AG08395 (cell line): ENCODE data around the gene EFCAB5.
"Not testable (repeated sequence)": the region's sequence is repeated elsewhere in the genome, so short reads cannot be mapped to it uniquely, and the experiment has no call there.

Experiments
- DNase-seq: peaks from one replicate; pipeline ENCODE4 v3.0.0; 2012; ENCODE audit warnings: mixed read lengths, low spot score

Gene EFCAB5

DNA sequence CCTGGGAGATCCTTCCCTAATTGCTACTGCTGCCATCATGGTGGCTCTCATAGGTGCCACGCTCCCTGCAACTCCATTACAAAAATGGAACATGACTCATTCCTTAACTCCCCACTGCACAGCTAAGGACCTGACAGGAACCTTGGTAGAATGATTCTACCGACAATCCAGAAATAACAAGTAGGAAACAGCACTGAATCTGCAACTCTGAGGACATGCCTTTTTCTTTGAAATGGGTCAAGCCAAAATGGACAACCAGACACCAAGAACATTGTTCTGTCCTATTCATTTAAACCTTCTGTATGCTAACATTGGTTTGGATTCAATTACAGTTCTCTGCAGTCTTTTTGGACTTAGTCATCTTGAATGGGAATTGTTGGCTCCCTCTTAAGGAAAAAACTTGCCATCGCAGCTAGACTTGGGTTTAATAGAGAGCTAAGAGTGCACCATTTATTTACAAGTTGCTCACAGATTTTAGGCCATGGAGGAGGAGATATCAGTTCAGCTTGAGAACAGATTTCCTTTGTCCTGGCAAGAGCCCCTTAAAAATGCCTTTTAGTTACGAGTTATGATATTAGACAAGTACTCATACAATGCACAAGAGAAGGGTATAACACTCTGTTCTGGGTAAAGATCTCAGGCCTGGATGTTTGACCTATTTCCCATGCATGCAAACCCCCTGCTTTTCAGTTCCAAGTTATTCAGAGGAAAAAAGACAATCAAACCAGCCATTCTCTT lies 154.2 kb downstream of the EFCAB5 start:
- DNase-seq, result peak; percentile 75

DNA sequence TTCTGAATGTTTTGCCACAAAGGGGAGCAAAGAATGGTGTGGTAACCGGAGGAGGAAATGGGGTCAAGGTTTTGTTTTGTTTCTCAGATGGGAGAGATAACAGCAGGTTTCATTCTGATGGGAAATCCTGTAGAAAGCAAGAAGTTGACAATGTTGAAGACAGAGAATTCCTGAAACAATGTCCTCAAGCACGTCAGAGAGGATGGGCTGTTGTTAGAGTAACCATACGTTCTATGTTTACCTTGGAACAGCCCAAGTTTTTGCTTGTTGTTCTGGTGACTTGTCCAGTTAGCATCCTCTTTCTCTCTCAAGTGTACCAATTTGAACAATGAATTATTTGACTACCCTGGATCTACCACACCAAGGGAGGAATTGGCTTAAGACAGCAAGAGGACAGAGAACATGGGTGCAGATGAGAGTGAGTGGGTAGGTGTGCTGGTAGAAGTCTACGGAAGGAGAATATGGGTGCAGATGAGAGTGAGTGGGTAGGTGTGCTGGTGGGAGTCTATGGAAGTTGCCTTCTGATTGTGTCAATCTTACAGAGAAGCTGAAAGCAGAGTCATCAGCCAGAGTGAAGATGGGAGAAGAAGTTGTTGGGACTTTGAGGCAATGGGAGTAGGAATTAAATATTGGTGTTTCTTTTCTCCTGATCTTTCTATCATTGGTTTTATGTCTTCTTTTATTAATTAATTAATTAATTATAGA lies 160.4 kb downstream of the EFCAB5 start:
- DNase-seq, result no peak

DNA sequence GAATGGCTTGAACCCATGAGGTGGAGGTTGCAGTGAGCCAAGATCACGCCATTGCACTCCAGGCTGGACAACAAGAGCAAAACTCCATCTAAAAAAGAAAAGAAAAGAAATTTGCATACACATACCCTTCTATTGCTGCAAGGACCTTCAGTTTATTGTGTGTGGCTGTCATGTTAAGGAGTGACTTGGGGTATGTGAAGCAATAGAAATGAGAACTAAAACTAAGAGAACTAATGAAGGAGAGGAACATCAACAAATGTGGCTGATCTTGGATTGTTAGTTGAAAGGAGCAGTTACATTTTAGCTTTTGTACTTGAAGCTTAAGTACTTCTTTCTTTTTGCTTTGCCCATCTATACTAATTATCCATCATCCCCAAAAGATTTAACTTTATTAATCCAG lies 162.5 kb downstream of the EFCAB5 start:
- DNase-seq, result no peak

DNA sequence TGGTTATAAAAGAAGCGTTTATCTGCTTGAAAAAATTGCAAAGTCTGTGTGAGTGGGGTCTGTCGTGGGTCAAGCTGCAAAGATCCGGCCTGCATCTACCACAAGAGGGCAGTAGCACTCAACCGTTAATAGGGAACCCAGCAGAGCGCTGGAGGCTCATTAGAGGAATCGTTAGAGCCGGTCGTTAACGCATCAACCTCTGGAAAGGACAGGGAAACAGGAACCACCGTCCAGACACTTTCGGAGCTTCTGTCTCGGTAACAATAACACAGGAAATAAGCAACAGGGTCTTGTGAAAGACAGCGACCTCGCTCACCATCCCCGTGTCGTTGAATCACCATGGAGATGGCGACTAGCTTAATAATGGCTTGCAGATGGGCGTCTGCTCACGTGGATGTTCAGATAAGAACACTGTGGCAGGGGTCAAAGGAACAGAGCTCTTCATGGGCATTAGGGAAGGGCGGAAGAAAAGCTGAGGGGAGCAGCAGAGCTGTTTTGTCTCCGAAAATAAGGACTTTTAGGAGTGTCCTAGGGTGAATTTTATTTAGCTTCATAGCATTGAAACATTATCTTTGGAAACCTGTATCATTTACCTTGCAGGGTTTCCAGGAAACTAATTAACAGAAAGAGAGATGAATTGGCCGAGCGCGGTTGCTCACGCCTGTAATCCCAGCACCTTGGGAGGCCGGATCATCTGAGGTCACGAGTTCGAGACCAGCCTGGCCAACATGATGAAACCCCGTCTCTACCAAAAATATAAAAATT lies 163.3 kb downstream of the EFCAB5 start:
- DNase-seq, result peak; percentile 81

DNA sequence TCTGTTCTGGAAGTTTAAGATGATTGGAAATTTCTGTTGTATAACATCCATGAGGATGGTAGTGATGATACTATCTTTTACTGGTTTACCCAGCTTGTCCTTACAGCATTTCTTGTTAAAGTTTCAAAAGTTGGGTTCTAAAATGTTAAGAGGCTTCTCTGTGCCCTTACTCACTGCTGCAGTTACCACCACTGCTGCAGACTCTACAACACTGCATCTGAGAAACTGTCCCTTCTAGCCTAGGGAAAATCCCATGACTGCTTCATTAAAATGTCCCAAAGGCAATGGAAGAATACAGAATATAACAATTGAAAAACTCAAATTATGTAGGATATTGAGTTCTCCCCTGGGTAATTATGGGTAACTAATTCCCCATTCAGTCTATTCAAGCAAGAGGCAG lies 171.4 kb downstream of the EFCAB5 start:
- no peak for DNase-seq

DNA sequence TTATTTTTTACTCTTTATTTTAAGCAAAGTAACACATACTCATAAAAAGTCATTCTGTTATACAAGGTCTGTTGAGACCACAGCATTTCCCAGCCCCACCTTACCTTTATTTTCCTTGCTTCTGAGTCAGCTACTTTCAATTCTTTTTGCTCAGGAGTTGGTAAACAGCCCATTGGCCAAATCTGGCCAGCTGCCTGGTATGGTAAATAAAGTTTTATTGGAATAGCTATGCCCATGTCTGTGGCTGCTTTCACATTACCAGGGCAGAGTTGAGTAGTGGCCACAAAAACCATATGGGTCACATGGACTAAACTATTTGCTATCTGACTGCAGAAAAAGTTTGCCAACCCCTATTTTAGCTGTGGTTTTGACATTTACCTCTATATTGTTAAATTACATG lies 171.8 kb downstream of the EFCAB5 start:
- no peak for DNase-seq

DNA sequence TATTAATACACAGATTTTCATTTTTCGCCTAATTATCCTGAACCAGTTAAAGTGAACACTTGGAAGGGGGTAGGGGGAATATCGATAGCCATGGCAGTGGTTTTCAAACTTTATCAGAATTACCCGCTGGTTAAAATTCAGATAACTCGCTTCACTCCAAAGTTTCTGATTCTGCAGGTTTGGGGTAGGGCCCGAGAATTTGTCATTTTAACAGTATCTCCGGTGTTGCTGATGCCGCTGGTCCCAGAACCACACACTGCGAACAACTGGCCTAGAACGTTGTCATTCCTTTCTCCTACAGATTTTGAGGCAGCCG lies 174.9 kb downstream of the EFCAB5 start:
- DNase-seq, result no peak

DNA sequence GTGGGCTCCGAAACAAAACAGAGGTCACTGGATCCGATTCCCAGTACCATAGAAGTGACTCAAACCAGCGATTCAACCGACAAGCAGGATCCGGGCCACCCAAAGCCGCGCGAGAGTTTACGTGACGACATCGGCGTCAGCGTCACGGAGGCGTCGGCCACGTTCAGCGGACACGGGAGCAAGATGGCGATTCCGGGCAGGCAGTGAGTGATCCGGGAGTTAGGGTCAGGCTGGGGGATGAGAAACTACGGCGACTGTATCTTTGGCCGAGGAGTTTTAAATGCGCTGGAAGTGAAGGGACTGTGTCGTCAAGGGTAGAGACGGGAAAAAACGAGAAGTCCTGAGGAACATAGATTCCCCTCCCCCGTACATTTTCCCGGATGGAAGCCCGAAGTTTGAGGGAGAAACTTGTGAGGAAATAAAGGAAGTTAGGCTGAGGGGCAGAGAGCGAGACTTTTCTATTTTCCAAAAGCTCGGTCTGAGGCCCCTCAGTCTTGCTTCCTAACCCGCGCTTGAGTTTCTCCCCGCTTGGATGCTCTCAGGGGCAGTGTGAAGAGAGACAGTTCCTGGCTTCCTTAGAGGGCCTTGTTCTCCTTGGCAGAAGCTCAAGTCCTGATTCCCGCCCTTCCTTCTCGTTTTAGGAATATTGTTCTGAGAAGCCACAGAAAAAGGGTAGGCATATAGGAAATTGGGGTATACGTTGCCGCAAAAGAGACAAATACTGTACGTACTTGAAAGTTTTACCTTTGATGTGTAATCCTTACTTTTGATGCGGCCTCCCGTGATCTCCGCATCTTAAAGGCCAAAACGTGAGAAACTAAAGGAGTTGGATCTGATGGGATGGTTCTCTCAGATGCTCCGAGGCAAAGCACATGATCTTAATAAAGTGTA lies 175.5 kb downstream of the EFCAB5 start, which contains the start of gene NSRP1:
Gene NSRP1 (plus strand): TSS at position 156 of the 891 bp plus-strand sequence. CDS start 28 bp downstream, at position 184.
- peak; percentile 95 for DNase-seq

DNA sequence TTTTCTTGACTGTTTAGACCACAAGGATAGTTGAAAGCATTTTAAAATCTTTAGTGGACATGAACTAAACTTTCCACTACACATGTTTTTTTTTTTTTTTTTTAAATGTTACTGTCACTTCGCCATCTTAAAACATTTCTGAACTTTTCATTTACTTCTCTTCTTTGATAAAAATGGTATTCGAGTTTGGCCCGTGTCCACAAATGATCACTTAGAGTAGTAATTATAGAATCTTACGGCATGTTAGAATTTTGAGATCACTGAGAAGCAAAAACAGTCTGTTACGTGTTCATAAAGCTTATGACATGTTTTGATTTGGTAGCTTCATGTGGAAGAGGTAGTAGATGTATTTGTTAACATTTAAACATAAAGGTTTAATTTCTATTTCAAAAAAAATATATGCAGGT lies 176.2 kb downstream of the EFCAB5 start:
- DNase-seq, result no peak

DNA sequence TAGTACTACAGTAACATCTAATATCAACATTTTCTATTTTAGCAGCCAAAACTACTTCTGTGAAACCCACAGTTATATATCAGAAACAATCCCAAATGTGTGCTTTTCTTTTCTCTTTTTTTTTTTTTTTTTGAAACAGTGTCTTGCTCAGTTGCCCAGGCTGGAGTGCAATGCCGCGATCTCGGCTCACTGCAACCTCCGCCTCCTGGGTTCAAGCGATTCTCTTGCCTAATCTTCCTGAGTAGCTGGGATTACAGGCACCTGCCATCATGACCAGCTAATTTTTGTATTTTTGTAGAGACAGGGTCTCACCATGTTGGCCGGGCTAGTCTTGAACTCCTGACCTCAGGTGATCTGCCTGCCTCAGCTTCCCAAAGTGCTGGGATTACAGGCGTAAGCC lies 177.2 kb downstream of the EFCAB5 start:
- DNase-seq, result not testable (repeated sequence)

DNA sequence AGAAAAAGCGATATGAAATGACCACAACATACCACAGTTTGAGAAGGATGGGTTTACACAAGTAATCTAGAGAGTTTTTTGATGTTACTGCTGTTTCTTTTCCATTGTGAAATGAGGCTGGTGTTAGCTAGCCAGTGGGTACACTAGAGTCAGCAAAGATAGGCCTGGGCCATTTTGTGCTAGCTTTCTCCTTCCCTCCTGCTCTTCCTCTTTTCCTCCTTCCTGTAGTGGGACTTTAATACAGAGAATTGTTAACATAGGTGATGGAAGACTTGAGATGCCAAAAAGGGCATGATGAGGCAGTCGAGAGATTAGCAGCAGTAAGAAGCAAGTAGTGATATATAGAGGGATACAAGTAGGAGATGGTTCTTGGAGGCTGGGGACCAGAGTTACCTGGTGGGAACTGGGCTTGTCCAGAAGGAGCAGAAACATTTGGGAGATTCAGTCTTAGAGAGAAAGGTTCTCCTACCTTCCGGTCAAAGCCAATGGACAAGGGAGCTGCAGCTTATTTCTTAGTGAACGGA lies 182.9 kb downstream of the EFCAB5 start:
- DNase-seq, result no peak

DNA sequence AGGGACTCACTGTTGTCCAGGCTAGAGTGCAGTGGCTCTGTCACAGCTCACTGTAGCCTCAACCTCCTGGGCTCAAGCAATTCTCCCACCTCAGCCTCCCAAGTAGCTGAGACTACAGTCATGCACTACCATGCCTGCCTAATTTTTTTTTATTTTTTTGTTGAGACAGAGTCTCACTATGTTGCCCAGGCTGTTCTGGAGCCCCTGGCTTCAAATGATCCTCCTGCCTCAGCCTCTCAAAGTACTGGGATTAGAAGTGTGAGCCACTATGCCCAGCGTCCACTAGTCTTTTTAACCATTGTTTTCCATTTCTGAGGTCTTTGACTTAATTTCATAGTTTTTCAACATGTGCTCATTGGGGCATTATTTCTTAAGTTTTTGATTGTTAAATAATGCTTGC lies 188.7 kb downstream of the EFCAB5 start:
- DNase-seq, result no peak

DNA sequence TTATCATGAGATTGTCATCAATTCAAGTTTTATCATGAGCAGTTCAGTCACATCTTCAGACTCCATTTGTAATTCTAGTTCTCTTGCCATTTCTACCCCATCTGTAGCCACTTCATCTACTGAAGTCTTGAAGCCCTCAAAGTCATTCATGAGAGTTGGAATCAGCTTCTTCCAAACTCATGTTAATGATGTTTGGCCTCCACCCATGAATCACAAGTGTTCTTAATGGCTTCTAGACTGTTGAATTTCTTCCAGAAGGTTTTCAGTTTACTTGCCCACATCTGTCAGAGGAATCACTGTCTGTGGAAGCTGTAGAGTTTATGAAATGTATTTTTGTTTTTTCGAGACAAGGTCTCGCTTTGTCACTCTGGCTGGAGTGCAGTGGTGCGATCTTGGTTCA lies 191.2 kb downstream of the EFCAB5 start:
- DNase-seq, result no peak

DNA sequence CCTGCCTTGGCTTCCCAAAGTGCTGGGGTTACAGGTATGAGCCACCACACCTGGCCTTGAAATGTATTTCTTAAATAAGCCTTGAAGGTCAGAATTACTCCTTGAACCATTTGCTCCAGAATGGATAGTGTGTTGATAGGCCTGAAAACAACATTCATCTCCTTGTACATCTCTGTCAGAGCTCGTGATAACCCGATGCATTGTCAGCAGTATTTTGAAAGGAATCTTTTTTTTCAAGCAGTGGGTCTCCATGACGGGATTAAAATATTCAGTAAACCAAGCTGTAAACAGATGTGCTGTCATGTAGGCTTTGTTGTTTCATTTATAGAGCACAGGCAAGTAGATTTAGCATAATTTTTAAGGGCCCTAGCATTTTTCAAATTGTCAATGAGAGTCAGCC lies 191.8 kb downstream of the EFCAB5 start:
- DNase-seq, result no peak

DNA sequence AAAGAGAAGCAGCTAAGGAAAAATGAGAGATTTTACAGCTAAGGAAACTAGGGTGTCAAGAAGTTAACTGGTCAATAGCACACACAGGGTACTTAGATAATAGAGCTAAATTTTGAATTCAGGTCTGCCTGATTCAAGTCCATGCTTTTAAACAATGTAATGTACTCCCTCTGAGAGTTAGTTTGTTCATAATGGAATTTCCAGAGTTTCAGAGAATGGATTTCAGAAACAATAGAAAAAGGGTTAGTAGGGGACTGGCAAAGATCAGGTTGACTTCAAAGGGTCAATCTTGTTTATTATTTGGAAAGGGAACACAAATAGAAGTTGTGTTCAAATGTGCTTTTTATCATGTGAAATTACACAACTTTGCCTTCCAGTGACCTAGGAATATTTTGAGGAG lies 193.1 kb downstream of the EFCAB5 start:
- no peak for DNase-seq

DNA sequence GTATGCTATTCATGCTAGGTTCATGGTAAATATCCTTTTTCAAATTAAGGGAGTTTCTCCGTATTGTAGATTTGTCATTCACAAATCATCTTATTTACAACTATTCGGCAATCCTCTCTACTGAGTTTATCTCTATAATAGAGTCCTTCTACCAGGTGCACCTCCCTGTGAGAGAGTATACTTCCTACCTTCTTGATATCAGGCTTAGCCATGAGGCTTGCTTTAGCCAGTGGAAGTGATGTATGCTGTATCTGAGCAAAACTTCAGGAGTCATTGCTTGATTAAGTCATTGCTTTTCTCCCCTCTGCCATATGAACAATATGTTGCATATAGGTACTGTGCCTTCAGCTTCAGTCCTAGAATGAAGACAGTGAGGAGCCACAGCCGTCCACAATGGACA lies 195.7 kb downstream of the EFCAB5 start:
- no peak for DNase-seq

DNA sequence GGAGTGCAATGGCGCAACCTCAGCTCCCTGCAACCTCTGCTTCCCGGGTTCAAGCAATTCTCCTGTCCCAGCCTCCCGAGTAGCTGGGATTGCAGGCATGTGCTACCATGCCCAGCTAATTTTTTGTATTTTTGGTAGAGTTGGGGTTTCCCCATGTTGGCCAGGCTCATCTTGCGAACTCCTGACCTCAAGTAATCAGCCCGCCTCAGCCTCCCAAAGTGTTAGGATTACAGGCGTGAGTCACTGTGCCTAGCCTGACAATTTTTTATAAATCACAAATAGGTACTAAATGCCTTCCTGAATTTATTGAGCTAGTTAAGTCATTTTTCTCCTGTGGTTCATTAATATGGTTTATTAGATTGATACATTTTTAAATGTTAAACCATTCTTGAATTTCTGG lies 206.4 kb downstream of the EFCAB5 start:
- not testable (repeated sequence) for DNase-seq

DNA sequence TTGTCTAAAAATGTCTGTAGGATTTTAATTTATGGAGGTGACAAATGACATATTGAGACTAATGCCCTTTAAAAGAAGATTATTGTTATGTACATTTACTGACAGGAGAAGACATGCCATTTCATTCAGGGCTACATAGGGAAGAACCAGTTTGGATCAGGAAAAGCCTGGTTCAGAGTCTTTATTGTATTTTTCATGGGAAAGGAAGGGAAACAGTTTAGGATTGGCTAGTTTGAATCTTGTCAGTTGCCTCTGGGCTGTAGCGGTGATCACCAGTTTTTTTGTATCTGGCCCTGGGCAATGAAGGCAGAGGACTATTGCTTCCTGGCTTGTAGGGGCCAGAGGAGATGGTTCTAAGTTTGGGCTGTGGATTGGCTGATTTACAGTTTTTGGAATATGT lies 206.9 kb downstream of the EFCAB5 start:
- DNase-seq, result no peak

DNA sequence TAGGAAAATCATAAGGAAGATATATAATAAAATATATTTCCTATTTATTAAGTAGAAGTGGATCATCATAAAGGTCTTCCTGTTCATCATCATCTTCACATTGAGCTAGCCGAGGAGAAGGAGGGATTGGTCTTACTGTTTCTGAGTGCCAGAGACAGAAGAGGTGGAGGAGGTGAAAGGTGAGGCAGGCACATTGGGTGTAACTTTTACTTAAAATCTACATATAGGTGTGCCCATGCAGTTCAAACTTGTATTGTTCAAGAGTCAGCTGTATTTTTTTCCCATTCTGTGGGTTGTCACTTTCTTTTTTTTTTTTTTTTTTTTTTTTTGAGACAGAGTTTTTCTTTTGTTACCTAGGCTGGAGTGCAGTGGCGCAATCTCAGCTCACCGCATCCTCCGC lies 210.0 kb downstream of the EFCAB5 start:
- DNase-seq, result no peak

DNA sequence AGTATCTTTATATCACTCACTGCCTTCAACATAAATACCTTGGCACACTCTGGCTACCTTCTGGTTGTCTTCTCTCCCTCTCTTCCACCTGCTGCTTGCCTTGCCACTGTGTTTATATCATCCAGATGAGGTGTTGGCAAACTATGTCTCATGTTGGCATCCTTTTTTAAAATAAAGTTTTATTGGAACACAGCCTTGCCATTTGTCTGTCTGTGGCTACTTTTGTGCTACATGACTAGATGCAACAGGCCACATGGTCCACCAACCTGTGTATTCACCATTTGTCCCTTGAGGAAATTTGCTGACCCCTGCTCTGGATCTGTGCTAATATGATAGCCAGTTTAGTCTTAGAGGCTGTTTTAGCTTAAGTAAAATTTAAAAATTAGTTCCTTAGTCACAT lies 212.0 kb downstream of the EFCAB5 start:
- DNase-seq, result no peak

DNA sequence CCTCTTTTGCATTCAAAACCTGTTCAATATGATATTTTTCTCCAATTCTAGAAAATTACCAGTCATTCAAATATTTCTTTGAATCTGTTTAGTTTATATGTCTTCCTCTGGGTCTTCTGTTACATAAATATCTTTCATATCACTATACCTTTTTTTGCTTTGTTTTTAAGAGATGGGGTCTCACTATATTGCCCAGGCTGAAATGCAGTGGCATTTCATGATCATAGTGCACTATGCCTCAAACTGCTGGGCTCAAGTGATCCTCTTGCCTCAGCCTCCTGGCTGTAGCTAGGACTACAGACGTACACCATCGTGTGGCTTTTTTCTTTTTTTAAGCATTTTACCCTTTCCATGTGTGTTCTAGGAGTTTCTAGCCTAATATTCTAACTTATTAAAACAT lies 214.0 kb downstream of the EFCAB5 start:
- DNase-seq, result no peak
